ENCODE data around the gene WDR27.
A peak's percentile ranks its signal among the peaks of the same experiment; 100 is the strongest.
"Not testable (repeated sequence)": the region's sequence is repeated elsewhere in the genome, so short reads cannot be mapped to it uniquely, and the experiment has no call there.

The WDR27 gene

DNA sequence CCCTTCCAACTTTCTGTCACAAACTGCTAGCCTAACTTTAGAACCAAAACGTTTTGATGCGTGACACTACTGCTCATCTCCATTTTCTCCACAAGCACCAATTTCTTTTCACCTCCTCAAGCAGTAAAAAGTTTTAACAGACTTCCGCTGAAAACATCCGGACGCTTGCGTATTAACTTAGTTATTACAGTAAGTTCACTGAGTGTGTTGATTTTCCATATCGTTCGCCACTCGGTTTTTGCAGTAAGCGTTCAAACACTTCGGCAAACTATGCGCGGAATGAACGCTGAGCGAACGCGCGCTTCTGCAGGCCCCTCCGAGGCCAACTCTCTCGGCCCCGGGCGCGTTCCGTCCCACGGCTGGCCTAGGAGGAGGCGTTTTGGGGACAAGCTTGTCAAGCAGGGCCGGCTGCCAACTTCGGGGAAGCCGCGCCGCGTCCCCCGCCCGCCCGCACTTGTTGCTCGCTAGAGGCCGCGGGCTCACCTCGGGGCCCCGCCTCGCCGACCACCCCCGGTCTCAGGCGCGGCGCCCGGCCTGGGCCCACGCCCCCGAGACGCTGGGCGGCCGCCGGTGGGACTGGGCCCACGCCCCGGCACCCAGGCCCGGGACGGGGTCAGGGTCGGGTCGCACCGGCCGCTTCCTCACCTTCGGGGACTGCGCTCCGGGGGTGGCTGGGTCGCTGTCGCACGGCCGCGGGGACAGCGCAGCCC is 21.5 kb upstream of the WDR27 start:
- no peak for DNase-seq (ENCODE audit: insufficient read length, low spot score)
- FAIRE-seq = no peak
- TF ChIP-seq POLR2A (IDR thresholded peaks at IDR 0.05; ENCODE audit: low read depth, low read length) = no peak

GRCh38 chr6:169722362-169723199 is 20.8 kb upstream of the WDR27 start:
- no peak for TF ChIP-seq POLR2A (IDR thresholded peaks at IDR 0.05; ENCODE audit: low read depth, low read length)
- DNase-seq (ENCODE audit: insufficient read length, low spot score) (peak; percentile 65), FAIRE-seq (peak; percentile 71)

GRCh38 chr6:169720207-169720855 is 18.5 kb upstream of the WDR27 start:
- no peak for FAIRE-seq
- TF ChIP-seq POLR2A (IDR thresholded peaks at IDR 0.05; ENCODE audit: low read depth, low read length) = no peak

GRCh38 chr6:169719117-169719516 is 17.3 kb upstream of the WDR27 start:
- no peak for FAIRE-seq
- no peak for DNase-seq (ENCODE audit: insufficient read length, low spot score)
- TF ChIP-seq POLR2A (IDR thresholded peaks at IDR 0.05; ENCODE audit: low read depth, low read length) = no peak

More at GRCh38 chr6:169720207-169720855, 18.5 kb upstream of the WDR27 start:
- DNase-seq (ENCODE audit: insufficient read length, low spot score) = no peak

- no peak for FAIRE-seq
- DNase-seq (ENCODE audit: insufficient read length, low spot score) = no peak
- TF ChIP-seq POLR2A (IDR thresholded peaks at IDR 0.05; ENCODE audit: low read depth, low read length) = no peak
These were observed 12.8 kb upstream of the WDR27 start for GRCh38 chr6:169714595-169714994.

DNA sequence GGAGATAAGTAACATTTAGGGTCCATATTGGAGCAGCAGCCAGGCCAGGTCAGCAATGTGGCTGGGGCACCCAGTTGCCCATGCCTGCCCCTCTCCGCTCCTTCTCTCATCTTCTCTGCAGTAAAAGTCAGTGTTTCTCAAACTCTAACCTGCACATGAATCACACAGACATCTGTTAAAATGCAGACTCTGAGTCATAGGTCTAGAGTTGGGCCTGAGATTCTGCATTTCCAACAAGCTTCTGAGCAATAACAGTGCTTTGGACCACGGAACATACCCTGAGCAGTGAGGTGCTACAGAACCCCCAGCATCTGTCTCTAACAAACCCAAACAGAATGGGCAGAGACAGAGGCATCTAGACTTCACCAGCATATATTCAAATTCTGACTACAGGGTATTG is 12.3 kb upstream of the WDR27 start:
- DNase-seq (ENCODE audit: insufficient read length, low spot score) (no peak), FAIRE-seq (no peak)
- TF ChIP-seq POLR2A (IDR thresholded peaks at IDR 0.05; ENCODE audit: low read depth, low read length) = no peak

- DNase-seq (ENCODE audit: insufficient read length, low spot score) (no peak), FAIRE-seq (no peak)
- no peak for TF ChIP-seq POLR2A (IDR thresholded peaks at IDR 0.05; ENCODE audit: low read depth, low read length)
These were observed 8.2 kb upstream of the WDR27 start for GRCh38 chr6:169710009-169710408.

- DNase-seq (ENCODE audit: insufficient read length, low spot score) (no peak), FAIRE-seq (no peak)
- no peak for TF ChIP-seq POLR2A (IDR thresholded peaks at IDR 0.05; ENCODE audit: low read depth, low read length)
These were observed 7.5 kb upstream of the WDR27 start for GRCh38 chr6:169709293-169709692.

DNA sequence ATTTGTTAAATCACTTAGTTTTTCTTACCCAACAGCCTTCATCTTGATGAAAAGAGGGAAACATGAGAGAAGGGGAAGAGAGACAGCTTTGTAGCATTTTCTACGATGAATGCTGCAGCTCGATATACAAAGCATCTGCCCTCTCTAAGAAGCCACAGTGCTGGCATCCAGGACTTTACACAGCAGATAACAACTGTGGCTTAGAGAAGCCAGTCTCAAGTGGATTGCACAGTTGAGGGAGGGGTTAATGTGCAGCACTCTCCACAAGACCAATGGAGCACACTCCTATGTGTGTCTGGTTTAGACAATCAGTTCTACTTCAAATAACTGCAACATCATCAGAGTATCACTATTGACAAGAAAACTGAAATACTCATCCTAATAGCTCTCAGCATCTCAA is 5.9 kb upstream of the WDR27 start:
- no peak for FAIRE-seq
- DNase-seq (ENCODE audit: insufficient read length, low spot score) = no peak
- TF ChIP-seq POLR2A (IDR thresholded peaks at IDR 0.05; ENCODE audit: low read depth, low read length) = no peak

DNA sequence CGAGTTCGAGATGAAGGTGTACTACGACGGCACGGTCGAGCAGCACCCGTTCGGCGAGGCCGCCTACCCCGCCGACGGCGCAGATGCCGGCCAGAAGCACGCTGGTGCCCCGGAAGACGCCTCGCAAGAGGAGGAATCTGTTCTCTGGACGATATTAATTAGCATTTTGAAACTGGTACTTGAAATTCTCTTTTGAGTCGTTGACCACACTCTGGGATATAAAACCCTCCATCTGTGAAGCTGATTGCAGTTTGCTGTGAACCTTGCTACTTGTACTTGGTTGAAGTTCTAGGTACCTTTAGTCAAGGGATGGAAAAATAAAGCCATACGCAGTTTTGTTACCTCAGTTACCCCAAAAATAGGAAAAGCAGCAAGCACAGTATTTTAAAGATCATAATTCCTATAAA is 1.0 kb upstream of the WDR27 start:
- TF ChIP-seq POLR2A (IDR thresholded peaks at IDR 0.05; ENCODE audit: low read depth, low read length) = no peak
- DNase-seq (ENCODE audit: insufficient read length, low spot score) = no peak
- FAIRE-seq = no peak

GRCh38 chr6:169701311-169701953 is 397 bp downstream of the WDR27 start:
- TF ChIP-seq POLR2A (IDR thresholded peaks at IDR 0.05; ENCODE audit: low read depth, low read length) = no peak
- DNase-seq (ENCODE audit: insufficient read length, low spot score) (no peak), FAIRE-seq (no peak)

DNA sequence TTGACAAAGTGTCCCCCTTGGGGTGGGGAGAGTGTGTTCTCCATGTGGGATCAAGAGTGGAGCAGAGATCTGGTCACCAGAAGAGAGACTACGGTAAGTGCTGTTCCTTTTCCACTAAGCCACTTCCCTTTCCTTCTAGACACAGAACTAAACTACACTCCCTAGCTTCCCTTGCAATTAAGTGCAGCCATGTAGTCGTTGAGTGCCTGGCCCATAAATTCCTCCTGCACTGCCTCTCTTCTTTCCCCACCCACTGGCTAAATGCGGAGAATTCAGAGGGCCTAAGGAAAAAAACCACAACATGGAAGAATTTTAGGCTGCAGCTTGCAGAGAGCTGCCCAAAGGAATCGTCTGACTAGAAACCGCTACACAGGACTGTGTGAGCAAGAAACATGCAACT is 1.5 kb downstream of the WDR27 start:
- DNase-seq (ENCODE audit: insufficient read length, low spot score) (no peak), FAIRE-seq (no peak)
- TF ChIP-seq POLR2A (IDR thresholded peaks at IDR 0.05; ENCODE audit: low read depth, low read length) = no peak

- FAIRE-seq; DNase-seq (ENCODE audit: insufficient read length, low spot score): not testable (repeated sequence)
These were observed 4.7 kb downstream of the WDR27 start for GRCh38 chr6:169697115-169697514.

DNA sequence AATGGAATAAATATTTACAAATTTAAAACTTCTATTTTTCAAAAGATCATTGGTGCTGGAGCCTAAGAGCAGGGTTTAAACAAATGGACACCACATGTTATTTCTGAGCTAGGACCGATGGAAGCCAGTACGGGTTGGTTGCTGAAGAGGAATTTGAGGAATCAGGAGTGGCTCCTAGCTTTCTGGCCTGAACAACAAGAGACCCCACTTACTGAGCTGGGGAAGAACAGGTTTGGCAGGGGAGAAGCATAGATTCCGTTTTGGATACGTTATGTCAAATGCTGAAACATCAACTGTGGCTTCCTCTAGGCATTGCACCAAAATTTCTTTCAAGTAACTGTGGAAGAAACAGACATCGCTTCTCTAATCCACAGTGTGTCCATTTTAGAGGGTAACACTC is 6.7 kb downstream of the WDR27 start:
- DNase-seq (ENCODE audit: insufficient read length, low spot score) = no peak
- TF ChIP-seq POLR2A (IDR thresholded peaks at IDR 0.05; ENCODE audit: low read depth, low read length) = no peak
- no peak for FAIRE-seq
